Panc1 (cell line): ENCODE results near the gene LILRA5. TPM values are rescaled to one million over a fixed set of nuclear protein-coding genes. Genes with fewer than 3 reads are reported as not detected.

Source experiments
- ATAC-seq: fragments of 200-7000 bp; cut with Tn5 transposase; 2 replicates; pipeline ENCODE4 v1.9.1; 2020; ENCODE audit warnings: mild to moderate bottlenecking, moderate library complexity
- BruUV-seq: library from RNA; stranded (reverse); fragments of 400-500 nt; replicated peaks from 2 replicates; lab custom pipeline; 2021; lab: Mats Ljungman, UMichigan
- CTCF ChIA-PET: fragments of 300-600 bp; sonication (Branson Sonifier 250); formaldehyde crosslinking; loops from one replicate; lab custom pipeline; 2022; ENCODE audit warnings: antibody characterized with exemption; lab: Charles Lee
- POLR2A ChIA-PET: fragments of 300-600 bp; sonication (Branson Sonifier 250); formaldehyde crosslinking; loops from one replicate; lab custom pipeline; 2022; ENCODE audit warnings: antibody characterized with exemption; lab: Charles Lee
- DNase-seq: peaks from one replicate; pipeline ENCODE4 v3.0.0-alpha.2; 2010; ENCODE audit warnings: low read depth, low spot score
- H3K27ac ChIP-seq: 2 replicates; pipeline ENCODE4 v1.5.1; 2011; ENCODE audit warnings: mild to moderate bottlenecking, low read length, inconsistent platforms
- H3K27me3 ChIP-seq: fragments of 200-500 bp; sonication (Bioruptor generic); 2 replicates; pipeline ENCODE4 v1.6.0; 2014; ENCODE audit warnings: low read length, inconsistent platforms; ENCODE audit not compliant: control insufficient read depth, insufficient read depth
- H3K36me3 ChIP-seq: fragments of 200-500 bp; sonication (Bioruptor generic); 2 replicates; pipeline ENCODE4 v1.5.1; 2014; ENCODE audit warnings: inconsistent platforms, mild to moderate bottlenecking, low read length, moderate library complexity; ENCODE audit not compliant: control insufficient read depth, insufficient read depth
- H3K4me1 ChIP-seq: 2 replicates; pipeline ENCODE4 v1.5.1; 2011; ENCODE audit warnings: inconsistent platforms, mild to moderate bottlenecking, low read length, moderate library complexity; ENCODE audit not compliant: control insufficient read depth, insufficient read depth
- H3K4me3 ChIP-seq, 2 experiments: 2 replicates each; pipeline ENCODE4 v1.5.1; 2011 to 2012; ENCODE audit warnings: low read depth in 2 of 2, low read length in 2 of 2, mild to moderate bottlenecking in 2 of 2, inconsistent platforms in 1 of 2, moderate library complexity in 1 of 2
- H3K9me3 ChIP-seq: fragments of 200-500 bp; sonication (Bioruptor generic); 2 replicates; pipeline ENCODE4 v1.5.1; 2014; ENCODE audit warnings: low read depth, mild to moderate bottlenecking, inconsistent platforms, low read length, moderate library complexity; ENCODE audit not compliant: control insufficient read depth, insufficient read depth
- POLR2AphosphoS5 ChIP-seq: IDR thresholded peaks from 2 replicates; pipeline ENCODE4 v1.6.1; 2012; ENCODE audit warnings: mild to moderate bottlenecking, low read depth, low read length, moderate library complexity
- REST ChIP-seq, 2 experiments: IDR thresholded peaks; 2 replicates each; pipeline ENCODE4 v1.6.1; 2011 to 2012; ENCODE audit warnings: low read depth in 2 of 2, control low read depth in 1 of 2, low read length in 1 of 2, mild to moderate bottlenecking in 1 of 2, moderate library complexity in 1 of 2; ENCODE audit not compliant: insufficient read depth in 1 of 2
- SIN3A ChIP-seq: IDR thresholded peaks from 2 replicates; pipeline ENCODE4 v1.6.1; 2012; ENCODE audit warnings: low read depth, mild to moderate bottlenecking, low read length, moderate library complexity, borderline replicate concordance; ENCODE audit not compliant: insufficient read depth
- TCF7L2 ChIP-seq: IDR thresholded peaks from 2 replicates; pipeline ENCODE4 v1.6.1; 2011; ENCODE audit warnings: mild to moderate bottlenecking, low read depth, low read length, inconsistent platforms
- in situ Hi-C: cut with HindIII; loops from 2 replicates; pipeline ENCODE4 v1.10.0; 2016; ENCODE audit warnings: low sequenced_read_pairs, low pct_unique_long_range_greater_than_20kb
- intact Hi-C: fragments of 100-400 bp; cut with micrococcal nuclease; formaldehyde crosslinking; loops from one replicate; pipeline ENCODE4 v1.10.0; 2022; ENCODE audit not compliant: unreplicated experiment
- total RNA-seq: library from RNA; stranded (reverse); gene quantifications from one replicate; pipeline ENCODE4 v1.2.1, GENCODE V29; 2021; ENCODE audit not compliant: unreplicated experiment
- TF ChIP-seq, protein P1 (sequence below): fragments of 450-650 bp; IDR thresholded peaks from 2 replicates; pipeline ENCODE4 v1.5.1; 2017; ENCODE audit warnings: mild to moderate bottlenecking

The LILRA5 gene
- total RNA-seq, 1 experiment from 2014 or later, result not detected

GRCh38 chr19:54302257-54302656, 10.7 kb downstream of the LILRA5 start:
- Histone ChIP-seq H3K27ac (no peak overlapping the region), H3K27me3 (peaks cover 29% of the 10 kb centered on the region), H3K4me1 (no peaks in the 10 kb centered on the region), H3K36me3 (no peaks in the 10 kb centered on the region), H3K9me3 (no peaks in the 10 kb centered on the region), H3K4me3 (no peak overlapping the region)
- TF ChIP-seq, protein P1, sequence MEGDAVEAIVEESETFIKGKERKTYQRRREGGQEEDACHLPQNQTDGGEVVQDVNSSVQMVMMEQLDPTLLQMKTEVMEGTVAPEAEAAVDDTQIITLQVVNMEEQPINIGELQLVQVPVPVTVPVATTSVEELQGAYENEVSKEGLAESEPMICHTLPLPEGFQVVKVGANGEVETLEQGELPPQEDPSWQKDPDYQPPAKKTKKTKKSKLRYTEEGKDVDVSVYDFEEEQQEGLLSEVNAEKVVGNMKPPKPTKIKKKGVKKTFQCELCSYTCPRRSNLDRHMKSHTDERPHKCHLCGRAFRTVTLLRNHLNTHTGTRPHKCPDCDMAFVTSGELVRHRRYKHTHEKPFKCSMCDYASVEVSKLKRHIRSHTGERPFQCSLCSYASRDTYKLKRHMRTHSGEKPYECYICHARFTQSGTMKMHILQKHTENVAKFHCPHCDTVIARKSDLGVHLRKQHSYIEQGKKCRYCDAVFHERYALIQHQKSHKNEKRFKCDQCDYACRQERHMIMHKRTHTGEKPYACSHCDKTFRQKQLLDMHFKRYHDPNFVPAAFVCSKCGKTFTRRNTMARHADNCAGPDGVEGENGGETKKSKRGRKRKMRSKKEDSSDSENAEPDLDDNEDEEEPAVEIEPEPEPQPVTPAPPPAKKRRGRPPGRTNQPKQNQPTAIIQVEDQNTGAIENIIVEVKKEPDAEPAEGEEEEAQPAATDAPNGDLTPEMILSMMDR, result no peak
- TF ChIP-seq TCF7L2, result no peak
- TF ChIP-seq SIN3A, result no peak
- no peak for TF ChIP-seq POLR2AphosphoS5
- no peak for TF ChIP-seq REST (IDR thresholded peaks at IDR 0.05; ENCODE audit: insufficient read depth in 1 of 2, low read depth in 2 of 2, low read length in 1 of 2)
- ATAC-seq (no peak), DNase-seq (no peak)
- ChIA-PET POLR2A (interaction anchor here (0.7 kb wide), 1 partner anchor 77 kb away, joined by 3 read pairs; no protein-coding TSS in a partner anchor), CTCF (no interaction called here)
- intact Hi-C loops (no loop called here), in situ Hi-C loops (no loop called here)
- BruUV-seq, result no TSS peak

- Histone ChIP-seq H3K9me3 (no peaks in the 10 kb centered on the region), H3K27ac (no peak overlapping the region), H3K4me1 (no peaks in the 10 kb centered on the region), H3K4me3 (no peak overlapping the region), H3K27me3 (peaks cover 31% of the 10 kb centered on the region), H3K36me3 (no peaks in the 10 kb centered on the region)
- intact Hi-C loops, result loop anchor here (5.0 kb wide), 1 partner anchor 333 kb away; the partner anchor contains the start of gene LILRB1
- ChIA-PET POLR2A (no interaction called here), CTCF (interaction anchor here (0.8 kb wide), 1 partner anchor 84 kb away, joined by 4 read pairs; no protein-coding TSS in a partner anchor)
- in situ Hi-C loops, result no loop called here
- DNase-seq, result no peak
- TF ChIP-seq REST (IDR thresholded peaks at IDR 0.05; ENCODE audit: insufficient read depth in 1 of 2, low read depth in 2 of 2, low read length in 1 of 2) (no peak), POLR2AphosphoS5 (no peak), TCF7L2 (no peak), SIN3A (no peak)
- TF ChIP-seq, protein P1, result no peak
- BruUV-seq, result no TSS peak
- ATAC-seq, result no peak
Observed at GRCh38 chr19:54299515-54299914, 13.5 kb downstream of the LILRA5 start.
